ENCODE results near the gene PAIP2.

- TF ChIP-seq CTCF (conservative IDR thresholded peaks at IDR 0.05; ENCODE audit: low read length) (no peak), EZH2phosphoT487 (IDR thresholded peaks at IDR 0.05; ENCODE audit: borderline replicate concordance) (no peak)
Measured at GRCh38 chr5:139369181-139369580, 27.5 kb downstream of the PAIP2 start.

All from Loucy (cell line).